T-helper 22 cell (primary cell): ENCODE measurements around the gene TCEAL2.
"Not testable (repeated sequence)": the region's sequence is repeated elsewhere in the genome, so short reads cannot be mapped to it uniquely, and the experiment has no call there.

Source experiments
- DNase-seq: peaks from one replicate; pipeline ENCODE4 v3.0.0-alpha.2; 2020; ENCODE audit warnings: low read depth

The TCEAL2 gene

GRCh38 chrX:102125436-102125835, at the start of gene TCEAL2:
TSS of gene TCEAL2 (plus strand) at chrX:102125679. CDS start at chrX:102126831, 1,152 bp downstream.
- not testable (repeated sequence) for DNase-seq

DNA sequence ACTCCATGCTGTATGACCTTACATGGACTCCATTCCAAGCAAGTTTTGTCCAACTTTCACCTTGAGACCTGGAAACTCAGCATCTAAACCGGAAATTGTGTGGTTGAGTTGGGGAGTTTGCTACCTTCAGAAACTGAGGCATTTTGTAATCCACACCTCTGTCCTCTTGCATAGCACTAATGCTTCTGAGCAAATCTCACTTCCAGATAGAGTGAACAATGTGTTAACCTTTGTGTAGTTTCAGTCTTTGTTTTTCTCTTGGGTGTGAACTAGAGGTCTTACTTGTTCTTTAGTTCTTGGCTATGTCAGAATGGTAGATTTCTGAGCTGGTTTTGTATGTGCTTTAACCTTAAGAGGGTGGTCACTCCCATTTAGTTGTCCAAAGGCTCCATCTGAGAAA, 48.1 kb upstream of the TCEAL2 start:
- DNase-seq, result no peak

- DNase-seq, result no peak
These were observed 39.8 kb upstream of the TCEAL2 start for GRCh38 chrX:102085706-102086105.

DNA sequence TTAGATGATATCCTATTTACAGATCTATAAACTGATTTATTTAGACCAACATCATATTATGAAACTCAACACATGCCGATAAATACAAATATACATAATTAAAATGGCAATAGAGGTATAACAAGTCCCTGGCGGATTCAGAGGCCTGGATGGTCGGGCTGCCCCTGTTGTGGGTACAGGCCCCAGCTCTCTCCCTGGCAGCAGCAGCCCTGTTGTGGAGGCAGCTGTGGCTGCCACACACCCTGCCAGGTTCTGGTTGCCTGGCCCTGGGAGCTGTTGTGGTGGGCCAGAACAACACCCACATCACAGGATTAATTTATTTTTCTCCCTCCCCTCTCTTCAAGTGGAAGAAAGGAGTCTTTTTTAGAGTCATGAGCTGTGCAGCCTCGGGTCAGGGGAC, 12.1 kb upstream of the TCEAL2 start:
- DNase-seq, result no peak

DNA sequence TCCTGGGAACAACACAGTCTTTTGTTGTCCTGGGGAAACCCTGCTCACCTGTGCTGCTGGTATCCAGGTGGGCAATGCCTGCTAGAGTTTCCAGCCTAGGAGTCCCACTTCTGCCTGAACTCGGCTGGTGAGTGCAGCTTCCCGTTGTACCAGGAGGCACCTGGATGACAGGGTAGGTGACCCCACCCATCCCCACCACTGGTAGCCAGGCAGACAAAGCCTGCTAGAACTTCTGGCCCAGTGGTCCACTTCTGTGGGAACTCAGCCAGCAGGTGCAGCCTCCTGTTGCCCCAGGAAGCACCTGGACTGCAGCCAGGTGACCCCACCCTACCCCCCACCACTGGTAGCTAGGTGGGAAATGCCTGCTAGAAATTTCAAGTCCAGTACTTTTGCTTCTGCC, 9.7 kb upstream of the TCEAL2 start:
- no peak for DNase-seq

DNA sequence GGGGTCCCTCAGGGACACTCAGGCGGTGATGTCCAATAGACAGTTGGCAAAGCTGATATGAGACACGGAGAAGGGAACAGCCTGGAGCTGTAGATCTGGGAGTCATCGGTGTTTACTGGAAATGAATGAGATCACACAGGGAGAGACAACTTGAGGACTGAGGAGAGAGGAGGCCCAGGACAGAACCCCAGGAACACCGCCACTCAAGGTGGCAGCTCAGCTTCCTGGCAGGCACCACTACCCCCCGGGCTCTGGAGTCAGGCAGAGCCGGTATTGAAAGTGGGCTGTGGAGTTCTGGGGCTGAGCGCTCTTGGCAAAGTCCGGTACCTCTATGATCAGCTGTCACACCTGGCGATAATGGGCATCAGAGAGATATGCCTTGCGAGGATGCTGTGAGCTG, 465 bp upstream of the TCEAL2 start:
- not testable (repeated sequence) for DNase-seq

DNA sequence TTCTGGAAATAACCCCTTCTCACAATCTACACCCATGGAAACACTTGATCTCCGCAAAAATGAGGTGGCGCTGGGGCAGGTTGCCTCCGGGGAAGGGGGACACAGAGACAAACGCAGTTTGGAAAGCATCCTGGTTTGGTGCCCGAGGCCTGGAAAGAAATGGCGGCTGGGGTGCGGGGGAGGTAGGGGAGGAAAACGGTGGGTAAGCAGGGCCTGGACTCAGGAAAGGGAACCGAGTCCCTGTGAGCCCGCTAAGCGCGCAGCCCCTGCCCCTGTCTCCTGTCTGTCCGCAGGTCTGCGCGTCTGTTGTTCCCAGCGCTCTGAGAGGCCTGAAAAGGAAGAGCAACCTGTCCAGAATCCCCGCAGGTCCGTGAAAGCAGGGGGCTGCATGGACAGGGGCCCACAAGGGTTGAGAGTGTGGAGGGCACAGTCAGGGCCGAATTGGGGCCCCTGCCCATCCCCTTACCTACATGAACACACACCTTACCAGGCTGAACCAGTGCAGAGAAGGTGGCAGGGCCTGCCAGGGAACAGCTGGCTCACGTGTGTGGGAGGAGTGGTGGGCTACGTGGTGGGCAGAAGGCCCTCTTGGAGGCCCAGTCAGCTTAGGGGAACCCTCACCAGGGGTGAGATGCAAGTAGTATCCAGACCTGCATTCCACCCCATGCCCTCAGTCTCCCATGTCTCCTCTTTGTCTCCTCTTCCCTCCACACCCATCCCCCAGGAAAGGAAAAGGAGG, 770 bp downstream of the TCEAL2 start:
- not testable (repeated sequence) for DNase-seq

DNA sequence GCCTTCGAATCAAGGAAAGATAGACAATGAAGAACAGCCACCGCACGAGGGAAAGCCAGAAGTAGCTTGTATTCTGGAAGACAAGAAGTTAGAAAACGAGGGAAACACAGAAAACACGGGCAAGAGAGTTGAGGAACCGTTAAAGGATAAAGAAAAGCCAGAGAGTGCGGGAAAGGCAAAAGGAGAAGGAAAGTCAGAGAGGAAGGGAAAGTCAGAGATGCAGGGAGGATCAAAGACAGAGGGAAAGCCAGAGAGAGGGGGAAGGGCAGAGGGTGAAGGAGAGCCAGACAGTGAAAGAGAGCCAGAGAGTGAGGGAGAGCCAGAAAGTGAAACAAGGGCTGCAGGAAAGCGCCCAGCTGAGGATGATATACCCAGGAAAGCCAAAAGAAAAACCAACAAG, 1.4 kb downstream of the TCEAL2 start:
- no peak for DNase-seq

DNA sequence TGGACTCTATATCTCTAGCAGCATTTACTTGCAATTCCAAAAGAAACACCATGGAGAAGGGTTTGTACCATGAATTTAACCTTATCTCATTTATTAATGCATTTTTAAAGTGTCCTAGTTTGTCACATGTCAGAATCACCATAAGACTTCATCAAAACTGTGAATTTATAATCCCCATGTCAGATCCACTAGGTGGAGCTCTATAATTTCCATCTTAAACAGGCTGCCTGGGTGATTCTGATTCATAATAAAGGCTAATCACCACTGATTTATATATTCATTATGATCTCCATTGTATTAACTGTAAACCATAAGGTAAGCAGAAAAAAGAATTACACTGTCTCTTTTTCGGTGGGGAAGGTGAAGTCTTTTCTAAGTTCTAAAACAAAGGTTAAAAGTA, 4.0 kb downstream of the TCEAL2 start:
- no peak for DNase-seq

DNA sequence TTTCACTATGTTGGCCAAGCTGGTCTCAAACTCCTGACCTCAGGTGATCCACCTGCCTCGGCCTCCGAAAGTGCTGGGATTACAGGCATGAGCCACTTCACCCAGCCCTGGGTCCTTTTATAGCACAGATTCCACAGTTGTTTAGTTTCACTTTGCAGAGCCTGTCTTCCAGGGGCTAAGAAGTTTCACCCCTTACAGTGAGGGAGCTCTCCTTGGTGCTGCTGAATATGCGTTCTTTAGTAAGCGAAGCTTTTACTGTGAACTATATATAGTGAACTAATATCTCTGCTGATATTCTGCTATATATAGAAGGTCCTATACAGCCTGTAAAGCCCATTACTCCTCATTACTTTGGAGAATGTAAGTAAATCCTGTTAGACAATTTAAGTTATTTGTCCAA, 12.6 kb downstream of the TCEAL2 start:
- DNase-seq, result no peak

DNA sequence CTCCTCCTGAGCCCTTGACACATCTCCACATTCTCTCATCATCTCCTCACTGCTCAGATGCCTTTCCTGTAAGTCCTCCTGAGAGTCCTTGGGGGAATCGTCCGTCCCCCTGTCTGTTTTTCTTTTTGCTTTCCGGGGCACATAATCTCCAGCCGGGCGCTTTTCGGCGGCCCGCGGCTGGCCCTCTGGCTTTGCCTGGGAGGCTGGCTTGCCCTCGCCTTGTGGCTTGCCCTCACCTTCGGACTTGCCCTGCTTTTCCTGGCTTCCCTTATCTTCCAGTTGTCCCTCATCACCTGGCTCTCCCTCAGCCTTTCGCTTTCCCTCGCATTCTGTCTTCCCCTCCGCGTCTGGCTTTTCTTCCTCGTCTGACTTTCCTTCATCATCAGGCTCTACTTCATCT, 15.4 kb downstream of the TCEAL2 start:
- not testable (repeated sequence) for DNase-seq

GRCh38 chrX:102141631-102142030, 16.2 kb downstream of the TCEAL2 start:
- DNase-seq, result not testable (repeated sequence)

DNA sequence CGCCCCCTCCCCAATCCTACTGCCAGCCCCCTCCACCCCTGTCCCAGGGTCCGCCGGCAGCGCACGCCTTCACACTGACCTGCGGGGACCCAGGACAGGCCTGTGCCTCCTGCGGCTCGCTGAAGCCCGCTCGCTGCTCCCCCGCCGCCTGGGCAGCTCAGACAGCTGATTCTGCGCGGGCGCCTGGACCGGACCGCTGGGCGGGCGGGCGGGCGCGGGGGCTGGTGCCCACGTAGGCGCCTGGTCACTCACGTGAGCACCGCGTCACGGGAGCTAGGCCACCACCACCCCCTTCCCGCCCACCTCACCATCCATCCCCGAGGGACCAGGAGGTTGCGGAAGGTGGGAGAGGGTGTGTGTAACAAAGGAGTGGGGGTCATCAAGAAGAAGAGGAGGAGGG, 16.8 kb downstream of the TCEAL2 start, which contains the start of gene TCEAL6:
TCEAL6 (minus strand) TSS at position 208 of the 400 bp plus-strand sequence.
- not testable (repeated sequence) for DNase-seq

GRCh38 chrX:102154218-102154860, 28.9 kb downstream of the TCEAL2 start:
- no peak for DNase-seq

DNA sequence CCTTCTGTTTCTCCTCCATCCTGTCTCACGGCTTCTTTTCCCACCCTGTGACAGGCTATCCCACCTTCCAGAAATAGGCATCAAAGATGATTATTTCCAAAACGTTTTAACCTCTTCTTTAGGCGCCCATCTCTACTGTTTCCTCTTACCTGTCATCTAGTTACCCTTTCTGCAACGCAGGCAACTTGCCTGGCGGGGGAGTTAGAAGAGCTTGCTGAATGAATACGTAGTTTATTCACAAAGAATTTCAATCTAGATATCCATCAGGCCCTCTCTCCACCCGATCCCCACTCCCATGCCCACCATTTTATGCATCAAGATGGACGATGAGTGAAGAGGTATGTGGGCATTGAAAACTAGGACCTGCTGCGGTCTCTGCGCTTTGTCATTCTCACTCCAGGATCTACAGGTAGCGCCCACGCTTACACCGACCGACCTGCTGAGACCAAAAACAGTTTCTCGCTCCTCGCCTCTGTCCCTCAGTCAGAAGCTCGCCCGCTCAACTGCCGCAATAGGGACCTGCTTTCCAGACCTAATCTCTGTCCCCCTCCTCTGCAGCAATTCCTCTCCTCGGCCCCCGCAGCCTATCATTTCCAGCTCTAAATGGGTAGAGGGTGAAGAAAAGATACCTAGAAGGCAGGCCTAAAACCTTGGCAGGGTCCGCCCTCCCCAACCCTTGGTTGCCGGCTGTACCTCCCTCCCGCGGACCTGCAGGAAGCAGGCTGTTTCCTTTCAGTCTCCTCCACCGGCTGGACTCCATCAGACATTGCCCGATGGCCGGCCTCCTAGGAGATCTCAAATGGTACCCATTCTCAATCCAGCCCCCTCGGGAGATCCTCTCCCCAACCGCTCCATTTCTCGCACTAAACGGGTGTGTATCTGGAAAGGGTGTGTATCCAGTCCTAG, 29.7 kb downstream of the TCEAL2 start:
- DNase-seq, result peak; percentile 3

DNA sequence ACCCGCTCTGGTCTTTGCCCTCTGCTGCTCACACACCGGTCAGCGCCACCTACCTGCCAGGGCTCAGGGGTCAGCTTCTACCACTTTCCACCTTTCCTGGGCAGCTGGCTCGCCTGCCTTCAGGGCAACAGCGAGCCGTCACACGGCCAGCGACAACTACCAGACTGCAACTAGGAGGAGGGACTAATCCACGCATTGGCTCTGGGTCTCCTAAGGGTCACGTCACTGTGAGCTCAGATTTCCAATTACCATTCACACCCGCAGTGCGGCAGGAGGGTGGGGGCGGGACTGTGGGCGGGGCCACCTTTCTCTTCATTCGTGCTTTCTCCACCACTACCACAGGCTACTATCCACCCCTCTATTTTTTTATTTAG, 30.3 kb downstream of the TCEAL2 start, which contains the start of gene BEX5:
BEX5 (minus strand) TSS at position 172 of the 374 bp plus-strand sequence. CDS start 1,712 bp downstream, outside the sequence.
- peak; percentile 51 for DNase-seq
